C4-2B (cell line): ENCODE measurements around the gene CCL7.

Source experiments
- H3K27ac ChIP-seq: fragments of 450-650 bp; 2 replicates; pipeline ENCODE4 v1.5.1; 2017
- ZFX ChIP-seq: fragments of 450-650 bp; IDR thresholded peaks from 2 replicates; pipeline ENCODE4 v1.6.1; 2017
- TF ChIP-seq, protein P1 (sequence below): fragments of 450-650 bp; conservative IDR thresholded peaks from 2 replicates; pipeline ENCODE4 v1.5.1; 2017; ENCODE audit warnings: mild to moderate bottlenecking

CCL7 gene

DNA sequence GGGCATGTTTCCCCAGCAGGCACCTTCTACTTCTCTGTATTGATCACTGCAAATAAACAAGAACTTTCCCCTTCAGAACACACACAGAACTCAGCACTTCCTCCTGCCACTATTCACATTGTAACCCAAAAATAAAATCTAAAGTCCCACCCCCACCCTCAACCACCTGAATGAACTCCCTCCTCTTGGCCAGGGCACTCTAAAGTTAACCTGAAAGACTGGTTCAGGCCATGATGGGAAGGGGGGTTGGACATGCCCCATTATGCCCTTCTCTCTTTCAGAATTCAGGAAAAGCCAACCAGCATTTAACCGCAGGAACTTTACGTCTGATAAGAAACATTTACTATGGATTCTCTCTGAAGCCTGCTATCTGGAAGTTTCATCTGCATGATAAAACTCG is 42.3 kb upstream of the CCL7 start:
- no peak overlapping the region for H3K27ac ChIP-seq
- TF ChIP-seq ZFX: no peak
- TF ChIP-seq, protein P1, sequence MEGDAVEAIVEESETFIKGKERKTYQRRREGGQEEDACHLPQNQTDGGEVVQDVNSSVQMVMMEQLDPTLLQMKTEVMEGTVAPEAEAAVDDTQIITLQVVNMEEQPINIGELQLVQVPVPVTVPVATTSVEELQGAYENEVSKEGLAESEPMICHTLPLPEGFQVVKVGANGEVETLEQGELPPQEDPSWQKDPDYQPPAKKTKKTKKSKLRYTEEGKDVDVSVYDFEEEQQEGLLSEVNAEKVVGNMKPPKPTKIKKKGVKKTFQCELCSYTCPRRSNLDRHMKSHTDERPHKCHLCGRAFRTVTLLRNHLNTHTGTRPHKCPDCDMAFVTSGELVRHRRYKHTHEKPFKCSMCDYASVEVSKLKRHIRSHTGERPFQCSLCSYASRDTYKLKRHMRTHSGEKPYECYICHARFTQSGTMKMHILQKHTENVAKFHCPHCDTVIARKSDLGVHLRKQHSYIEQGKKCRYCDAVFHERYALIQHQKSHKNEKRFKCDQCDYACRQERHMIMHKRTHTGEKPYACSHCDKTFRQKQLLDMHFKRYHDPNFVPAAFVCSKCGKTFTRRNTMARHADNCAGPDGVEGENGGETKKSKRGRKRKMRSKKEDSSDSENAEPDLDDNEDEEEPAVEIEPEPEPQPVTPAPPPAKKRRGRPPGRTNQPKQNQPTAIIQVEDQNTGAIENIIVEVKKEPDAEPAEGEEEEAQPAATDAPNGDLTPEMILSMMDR: no peak

DNA sequence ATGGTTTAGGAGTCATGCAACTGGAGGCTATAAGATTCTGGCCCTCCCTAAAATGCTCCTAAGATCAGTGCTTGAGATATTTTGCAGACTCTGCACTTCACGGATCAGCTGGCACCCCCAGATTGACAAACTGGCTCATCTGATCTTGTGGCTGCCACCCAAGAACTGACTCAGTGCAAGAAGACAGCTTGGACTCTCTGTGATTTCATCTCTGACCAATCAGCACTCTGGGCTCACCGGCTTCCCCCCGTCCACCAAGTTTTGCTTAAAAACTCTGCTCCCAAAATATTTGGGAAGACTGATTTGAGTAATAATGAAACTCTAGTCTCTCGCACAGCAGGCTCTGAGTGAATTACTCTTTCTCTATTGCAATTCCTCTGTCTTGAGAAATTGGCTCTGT is 41.2 kb upstream of the CCL7 start:
- TF ChIP-seq, protein P1: no peak
- TF ChIP-seq ZFX: no peak

DNA sequence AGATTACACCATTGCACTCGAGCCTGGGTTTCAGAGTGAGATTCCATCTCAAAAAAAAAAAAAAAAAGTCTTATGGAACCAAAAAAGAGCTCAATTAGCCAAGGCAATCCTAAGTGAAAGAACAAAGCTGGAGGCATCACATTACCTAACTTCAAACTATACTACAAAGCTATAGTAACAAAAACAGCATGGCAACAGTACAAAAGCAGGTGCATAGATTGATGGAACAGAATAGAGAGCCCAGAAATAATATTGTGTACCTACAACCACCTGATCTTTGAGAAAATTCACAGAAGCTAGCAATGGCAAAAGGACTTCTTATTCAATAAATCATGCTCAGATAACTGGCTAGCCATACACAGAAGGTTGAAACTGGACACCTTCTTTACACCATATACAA is 39.7 kb upstream of the CCL7 start:
- TF ChIP-seq ZFX: no peak
- TF ChIP-seq, protein P1: no peak
- H3K27ac ChIP-seq: no peak overlapping the region

More for the DNA sequence above, 41.2 kb upstream of the CCL7 start:
- no peak overlapping the region for H3K27ac ChIP-seq

DNA sequence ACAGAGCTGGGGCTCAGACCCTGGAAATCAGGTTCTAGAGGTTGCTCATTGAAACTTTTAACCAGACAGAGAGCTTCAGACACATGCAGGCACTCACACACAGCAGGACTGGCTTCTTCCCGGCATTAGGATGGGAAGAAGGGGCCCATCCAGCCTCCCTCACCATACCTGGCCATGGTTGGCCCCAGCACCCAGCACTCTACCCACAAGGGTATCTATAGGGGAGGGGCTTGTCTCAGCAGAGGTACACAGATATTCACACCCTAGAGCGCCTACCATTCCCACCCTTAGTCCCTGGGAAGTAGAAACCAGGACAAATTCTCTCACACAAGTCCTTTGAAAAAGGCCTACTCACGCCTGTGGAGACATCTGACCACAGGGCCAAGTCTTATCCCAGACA is 35.4 kb upstream of the CCL7 start:
- no peak overlapping the region for H3K27ac ChIP-seq
- TF ChIP-seq, protein P1: no peak
- TF ChIP-seq ZFX: no peak

- H3K27ac ChIP-seq: no peak overlapping the region
- TF ChIP-seq ZFX: no peak
- TF ChIP-seq, protein P1: no peak
Measured at GRCh38 chr17:34235389-34236028, 34.5 kb upstream of the CCL7 start.

DNA sequence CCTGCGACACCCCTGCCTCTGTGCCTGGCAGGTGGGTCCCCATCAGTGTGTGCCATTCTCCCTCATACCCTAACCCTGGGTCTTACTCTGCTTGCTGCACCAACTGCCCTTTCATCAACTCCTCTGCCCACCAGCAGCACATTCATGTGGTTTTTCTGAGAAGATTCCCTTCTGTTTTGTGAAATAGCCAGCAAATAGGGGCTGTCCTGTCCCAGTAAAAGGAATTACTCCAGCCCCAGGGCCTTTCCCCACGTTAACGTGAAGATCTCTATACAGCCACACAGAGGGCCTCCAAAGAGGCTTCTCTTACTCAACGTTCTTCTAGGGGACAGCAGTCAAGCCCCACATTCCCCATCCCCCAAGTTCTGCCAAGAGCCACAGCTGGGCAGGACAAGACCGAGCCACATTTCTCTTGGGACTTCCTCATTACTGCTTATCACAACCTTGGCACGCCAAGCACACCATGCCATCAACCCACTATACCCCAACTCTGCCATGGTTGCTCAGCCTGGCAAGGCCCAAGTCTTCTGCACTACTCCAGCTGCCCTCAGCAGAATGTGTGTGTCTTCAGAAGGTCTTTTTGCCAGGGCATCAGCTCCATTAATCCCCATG is 33.6 kb upstream of the CCL7 start:
- TF ChIP-seq ZFX: no peak
- TF ChIP-seq, protein P1: no peak
- no peak overlapping the region for H3K27ac ChIP-seq

DNA sequence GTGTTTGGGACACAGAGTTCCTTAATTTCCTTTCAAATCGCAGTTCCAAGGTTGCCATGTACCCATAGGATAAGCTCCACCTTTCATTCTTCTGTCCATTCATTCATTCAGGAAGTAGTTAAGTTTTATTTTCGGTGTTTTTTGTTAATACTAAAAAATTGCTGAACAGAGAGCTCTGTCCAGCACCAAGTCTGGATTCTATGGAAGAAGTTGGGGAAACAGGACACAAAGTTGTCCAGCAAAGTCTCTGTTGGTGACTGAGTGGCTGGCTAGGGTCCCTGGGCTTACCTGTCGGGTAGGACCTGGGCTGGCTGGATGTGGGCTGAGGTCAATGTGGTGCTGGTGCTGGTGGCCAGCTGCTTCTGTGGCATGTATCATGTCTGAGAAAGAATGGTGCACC is 32.6 kb upstream of the CCL7 start:
- no peak overlapping the region for H3K27ac ChIP-seq
- TF ChIP-seq, protein P1: no peak
- no peak for TF ChIP-seq ZFX
